Lung (tissue), 12 donors: Measurements from ENCODE around the gene NAMPT. TPM values are rescaled to one million over a fixed set of nuclear protein-coding genes. Genes with fewer than 3 reads are reported as not detected.

Experiments
- ATAC-seq: fragments of 200-7000 bp; cut with Tn5 transposase; one replicate; pipeline ENCODE4 v1.9.1; 2020; ENCODE audit warnings: moderate number of reproducible peaks; ENCODE audit not compliant: insufficient read depth, low FRiP score
- DNase-seq, 3 donors: peaks; one replicate each; pipeline ENCODE4 v3.0.0-alpha.2; 2013 to 2017
- H3K27ac ChIP-seq, 2 donors: one replicate each; pipeline ENCODE4 v1.5.1; 2013; ENCODE audit warnings: mild to moderate bottlenecking in 2 of 2, moderate library complexity in 2 of 2, control low read depth in 1 of 2, inconsistent platforms in 1 of 2, low read depth in 1 of 2, low read length in 1 of 2
- H3K27me3 ChIP-seq, 3 donors: one replicate each; pipeline ENCODE4 v1.5.1; 2013; ENCODE audit warnings: low read length in 2 of 3; ENCODE audit not compliant: control insufficient read depth in 3 of 3, insufficient read depth in 3 of 3
- H3K36me3 ChIP-seq, 4 donors: one replicate each; pipeline ENCODE4 v1.5.1; 2013; ENCODE audit warnings: low read length in 4 of 4, mild to moderate bottlenecking in 1 of 4, moderate library complexity in 1 of 4; ENCODE audit not compliant: control insufficient read depth in 4 of 4, insufficient read depth in 4 of 4
- H3K4me1 ChIP-seq, 5 donors: one replicate each; pipeline ENCODE4 v1.5.1; 2013; ENCODE audit warnings: low read length in 5 of 5, mild to moderate bottlenecking in 2 of 5, moderate library complexity in 1 of 5; ENCODE audit not compliant: control insufficient read depth in 5 of 5, insufficient read depth in 5 of 5
- H3K4me3 ChIP-seq: one replicate; pipeline ENCODE4 v1.5.1; 2013; ENCODE audit warnings: mild to moderate bottlenecking, control low read depth, moderate library complexity
- H3K9ac ChIP-seq, 2 donors: one replicate each; pipeline ENCODE4 v1.5.1; 2013; ENCODE audit warnings: low read length in 2 of 2, control low read depth in 1 of 2; ENCODE audit not compliant: insufficient read depth in 1 of 2
- H3K9me3 ChIP-seq, 4 donors: one replicate each; pipeline ENCODE4 v1.5.1; 2013; ENCODE audit warnings: low read length in 3 of 4, mild to moderate bottlenecking in 1 of 4, moderate library complexity in 1 of 4; ENCODE audit not compliant: control insufficient read depth in 4 of 4, insufficient read depth in 3 of 4
- CTCF ChIP-seq: IDR thresholded peaks from 2 replicates; pipeline ENCODE4 v1.5.1; 2012; ENCODE audit warnings: mild to moderate bottlenecking; ENCODE audit errors: control extremely low read depth, extremely low read depth
- WGBS, 2 donors: extraction: QIAGEN DNeasy Blood & Tissue Kit; methylation state at CpG; one replicate each; pipeline ENCODE4 v1.1.7; 2013; 5-methylcytosine and 5-hydroxymethylcytosine counted together
- polyA plus RNA-seq, 2 donors: library from polyadenylated mRNA; stranded (reverse); fragments of 200-250 nt; gene quantifications; one replicate each; pipeline ENCODE4 v1.2.1, GENCODE V29; 2013
- total RNA-seq, 2 donors: library from RNA; depleted of rRNA in 1 of 2; stranded (reverse); fragments of >200 nt in 1 of 2; gene quantifications; one replicate each; pipeline ENCODE4 v1.2.1, GENCODE V29; 2014 to 2021
- donor health status: control.
- donor health status: control.
- donor health status: Bipolar disorder and iron deficiency.
- donor health status: healthy.
- donor health status: DM: yes; HTN: yes; CAD: no.

Gene NAMPT
- total and polyA plus RNA-seq, 4 donors = 73.3 to 1,250 (median 348) TPM

GRCh38 chr7:106270122-106270977 is 14.4 kb downstream of the NAMPT start:
- no peaks in the 10 kb centered on the region for H3K9me3 ChIP-seq
- DNase-seq = no peak
- WGBS, 2 donors = 93 to 94% methylated on average over 5 of the region's 5 CpGs
- no peak overlapping the region for H3K27ac ChIP-seq
- H3K4me3 ChIP-seq = no peak overlapping the region
- H3K9ac ChIP-seq = no peak overlapping the region
- no peaks in the 10 kb centered on the region for H3K27me3 ChIP-seq
- H3K36me3 ChIP-seq = peaks cover 11 to 26% (median 14%) of the 10 kb centered on the region in 4 donors
- ATAC-seq = no peak
- no peak for TF ChIP-seq CTCF
- H3K4me1 ChIP-seq = peaks cover 0 to 5% (median 0%) of the 10 kb centered on the region in 5 donors

- DNase-seq (no peak), ATAC-seq (no peak)
- Histone ChIP-seq H3K4me1 (peaks cover 0 to 5% (median 0%) of the 10 kb centered on the region in 5 donors), H3K9me3 (no peaks in the 10 kb centered on the region), H3K9ac (no peak overlapping the region), H3K36me3 (peaks cover 11 to 33% (median 15%) of the 10 kb centered on the region in 4 donors), H3K27me3 (no peaks in the 10 kb centered on the region), H3K27ac (no peak overlapping the region), H3K4me3 (no peak overlapping the region)
- 77 to 83% methylated on average over 4 of the region's 4 CpGs for WGBS, 2 donors
- TF ChIP-seq CTCF = no peak
Observed at GRCh38 chr7:106269254-106269961, 15.4 kb downstream of the NAMPT start.

GRCh38 chr7:106265133-106265532 is 19.6 kb downstream of the NAMPT start:
- no peak for TF ChIP-seq CTCF
- peaks cover 10 to 31% (median 12%) of the 10 kb centered on the region in 4 donors for H3K36me3 ChIP-seq
- no peaks in the 10 kb centered on the region for H3K9me3 ChIP-seq
- H3K4me1 ChIP-seq = peaks cover 0 to 2% (median 0%) of the 10 kb centered on the region in 5 donors
- H3K4me3 ChIP-seq = no peak overlapping the region
- 90 to 97% methylated on average over 3 of the region's 3 CpGs for WGBS, 2 donors
- no peak for DNase-seq
- no peak overlapping the region for H3K9ac ChIP-seq
- H3K27me3 ChIP-seq = no peaks in the 10 kb centered on the region
- no peak overlapping the region for H3K27ac ChIP-seq
- ATAC-seq = no peak
